ENCODE results near the gene RNLS. TPM values are rescaled to one million over a fixed set of nuclear protein-coding genes. Genes with fewer than 3 reads are reported as not detected.

RNLS gene
- total and polyA plus RNA-seq, 2 of the 8 experiments (the other 6 are each of a cell fraction or from before 2014, with no cell fraction given): 7.5 to 12.7 TPM

DNA sequence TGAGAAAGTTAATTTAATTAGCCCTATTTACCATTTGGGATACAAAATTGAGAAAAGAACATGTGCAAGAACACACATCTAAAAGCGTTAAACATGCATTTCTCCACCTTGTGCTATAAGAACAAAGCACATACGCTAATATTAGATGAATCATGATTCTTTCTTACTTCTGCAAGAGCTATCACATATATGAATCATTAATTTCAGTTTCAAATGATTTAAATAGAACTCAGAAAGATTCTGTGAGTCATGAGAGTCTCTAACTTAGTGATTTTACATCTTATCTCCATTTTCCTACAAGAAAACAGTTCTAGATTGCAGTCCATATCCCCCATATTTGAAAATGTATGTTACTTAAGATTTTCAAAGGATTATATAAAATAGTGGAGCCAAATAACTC lies 173.9 kb downstream of the RNLS start:
- H2BK5ac ChIP-seq (ENCODE audit: low read depth, low read length): no peak overlapping the region
- H3K27me3 ChIP-seq (replicated peaks in 1 of 4; ENCODE audit: control insufficient read depth in 3 of 4, extremely low read depth in 1 of 4, insufficient read depth in 3 of 4, low read length in 3 of 4): no peaks in the 10 kb centered on the region
- no peak overlapping the region for H2AFZ ChIP-seq (ENCODE audit: low read length)
- H2BK12ac ChIP-seq (ENCODE audit: low read depth, low read length): no peak overlapping the region
- DNase-seq (ENCODE audit: low read depth in 1 of 2, low spot score in 2 of 2) (no peak), FAIRE-seq (no peak)
- no peak overlapping the region for H2BK15ac ChIP-seq (ENCODE audit: low read length)
- H3K14ac ChIP-seq (ENCODE audit: insufficient read length): no peak overlapping the region
- no peak overlapping the region for H3K18ac ChIP-seq (ENCODE audit: extremely low read depth, low read length)
- H4K91ac ChIP-seq (replicated peaks; ENCODE audit: insufficient read length, low read length): no peak overlapping the region
- CTCF ChIA-PET (ENCODE audit: partially characterized antibody): interaction anchor here (0.6 kb wide), 1 partner anchor 128 kb away, joined by 3 read pairs; no protein-coding TSS in a partner anchor
- no peak overlapping the region for H3K4me3 ChIP-seq (ENCODE audit: extremely low read depth in 1 of 4, insufficient read depth in 2 of 4, low read depth in 3 of 4, low read length in 4 of 4)
- H4K8ac ChIP-seq (ENCODE audit: extremely low read depth, insufficient read depth, low read length): no peak overlapping the region
- H3K56ac ChIP-seq (replicated peaks; ENCODE audit: insufficient read length, low read depth, low read length): no peak overlapping the region
- 100% methylated on average over 2 of the region's 2 CpGs; no CpG with 5 or more reads in 1 of the 2 experiments for WGBS, 2 experiments (ENCODE audit: extremely low coverage in 1 of 2, insufficient coverage in 1 of 2, insufficient read length in 1 of 2, insufficient replicate concordance in 2 of 2, low coverage in 1 of 2, low lambda C conversion rate in 2 of 2, missing lambda C conversion rate in 1 of 2)
- H4K5ac ChIP-seq (ENCODE audit: insufficient read length, low read depth, low read length): no peak overlapping the region
- H3K36me3 ChIP-seq (ENCODE audit: control insufficient read depth in 2 of 4, insufficient read depth in 4 of 4, low read length in 3 of 4): no peaks in the 10 kb centered on the region
- H3K4me2 ChIP-seq (ENCODE audit: insufficient read depth in 1 of 2, low read depth in 2 of 2, low read length in 2 of 2): no peak overlapping the region
- no peaks in the 10 kb centered on the region for H3K9me3 ChIP-seq (ENCODE audit: insufficient read depth in 2 of 2, low read depth in 1 of 2, low read length in 1 of 2)
- no peaks in the 10 kb centered on the region for H3K79me1 ChIP-seq (ENCODE audit: low read depth, low read length)
- H3K27ac ChIP-seq (ENCODE audit: low read depth, low read length): no peak overlapping the region
- no peak overlapping the region for H2BK120ac ChIP-seq (replicated peaks; ENCODE audit: low read depth, low read length)
- H4K20me1 ChIP-seq (replicated peaks in 1 of 2; ENCODE audit: control insufficient read depth in 1 of 2, insufficient read depth in 2 of 2, low read length in 2 of 2): no peaks in the 10 kb centered on the region
- H3K23ac ChIP-seq (ENCODE audit: insufficient read length): no peak overlapping the region
- POLR2A ChIA-PET (ENCODE audit: partially characterized antibody): no interaction called here
- H3K23me2 ChIP-seq (ENCODE audit: low read depth, low read length): no peaks in the 10 kb centered on the region
- no peaks in the 10 kb centered on the region for H3K4me1 ChIP-seq (replicated peaks in 1 of 4; ENCODE audit: control insufficient read depth in 3 of 4, insufficient read depth in 4 of 4, low read length in 3 of 4)
- no peak overlapping the region for H3K9ac ChIP-seq (replicated peaks in 1 of 4; ENCODE audit: extremely low read depth in 1 of 4, low read depth in 3 of 4, low read length in 3 of 4)
- no peak overlapping the region for H2BK20ac ChIP-seq (ENCODE audit: low read length)
- H3K4ac ChIP-seq (replicated peaks; ENCODE audit: insufficient read length, low read depth, low read length): no peak overlapping the region
- no peak overlapping the region for H2AK5ac ChIP-seq (ENCODE audit: low read depth, low read length)
- H3K79me2 ChIP-seq (ENCODE audit: control insufficient read depth in 1 of 2, insufficient read depth in 2 of 2, low read length in 2 of 2): no peaks in the 10 kb centered on the region
- no peak for TF ChIP-seq TAF1 (IDR thresholded peaks at IDR 0.05; ENCODE audit: low read depth, low read length)
- TF ChIP-seq SIRT6 (IDR thresholded peaks at IDR 0.05; ENCODE audit: low read length): no peak
- no peak for TF ChIP-seq TCF12 (IDR thresholded peaks at IDR 0.05; ENCODE audit: low read depth, low read length)
- TF ChIP-seq CBX8 (IDR thresholded peaks at IDR 0.05; ENCODE audit: borderline replicate concordance, low read depth, low read length): no peak
- TF ChIP-seq MAFK (IDR thresholded peaks at IDR 0.05; ENCODE audit: low read depth, low read length): no peak
